Measurements from ENCODE around the gene SKA2.

- no peak for TF ChIP-seq CTCF (IDR thresholded peaks at IDR 0.05)
- TF ChIP-seq POLR2A (IDR thresholded peaks at IDR 0.05), result no peak
Measured at GRCh38 chr17:59175076-59175475, 20.1 kb upstream of the SKA2 start.
